SW480 (cell line): Measurements from ENCODE around the gene PCDHGC5.

ENCODE experiments used
- DNase-seq: peaks from one replicate; pipeline ENCODE4 v3.0.0-alpha.2; 2016; ENCODE audit warnings: low spot score

The PCDHGC5 gene

DNA sequence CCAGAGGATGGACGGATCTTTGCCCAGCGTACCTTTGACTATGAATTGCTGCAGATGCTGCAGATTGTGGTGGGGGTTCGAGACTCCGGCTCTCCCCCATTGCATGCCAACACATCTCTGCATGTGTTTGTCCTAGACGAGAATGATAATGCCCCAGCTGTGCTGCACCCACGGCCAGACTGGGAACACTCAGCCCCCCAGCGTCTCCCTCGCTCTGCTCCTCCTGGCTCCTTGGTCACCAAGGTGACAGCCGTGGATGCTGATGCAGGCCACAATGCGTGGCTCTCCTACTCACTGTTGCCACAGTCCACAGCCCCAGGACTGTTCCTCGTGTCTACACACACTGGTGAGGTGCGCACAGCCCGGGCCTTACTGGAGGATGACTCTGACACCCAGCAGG is 1.9 kb downstream of the PCDHGC5 start:
- no peak for DNase-seq

DNA sequence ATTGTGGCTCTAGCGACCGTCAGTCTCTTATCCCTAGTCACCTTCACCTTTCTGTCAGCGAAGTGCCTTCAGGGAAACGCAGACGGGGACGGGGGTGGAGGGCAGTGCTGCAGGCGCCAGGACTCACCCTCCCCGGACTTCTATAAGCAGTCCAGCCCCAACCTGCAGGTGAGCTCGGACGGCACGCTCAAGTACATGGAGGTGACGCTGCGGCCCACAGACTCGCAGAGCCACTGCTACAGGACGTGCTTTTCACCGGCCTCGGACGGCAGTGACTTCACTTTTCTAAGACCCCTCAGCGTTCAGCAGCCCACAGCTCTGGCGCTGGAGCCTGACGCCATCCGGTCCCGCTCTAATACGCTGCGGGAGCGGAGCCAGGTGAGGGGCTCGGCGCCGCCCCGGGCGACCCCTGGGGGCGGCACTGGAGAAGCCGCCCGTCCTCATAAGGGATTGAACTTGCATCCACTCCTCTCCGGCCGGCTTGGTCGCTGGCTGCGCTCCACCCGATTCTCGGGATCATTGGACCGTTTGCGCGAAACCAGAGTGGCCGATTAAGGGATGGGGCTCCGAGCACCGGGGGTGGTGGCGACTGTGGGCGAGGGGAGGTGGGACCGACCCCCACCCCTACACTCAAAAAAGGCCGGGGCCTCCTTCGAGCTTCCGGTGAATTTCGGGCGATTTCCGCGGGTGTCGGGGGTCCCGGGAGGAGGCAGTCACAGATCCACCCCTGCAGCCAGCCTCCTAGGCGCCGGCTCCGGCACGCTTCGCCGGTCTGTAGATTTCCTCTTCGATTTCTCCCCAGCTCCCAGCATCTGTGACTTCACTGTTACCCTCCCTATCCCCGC is 2.7 kb downstream of the PCDHGC5 start:
- no peak for DNase-seq

DNA sequence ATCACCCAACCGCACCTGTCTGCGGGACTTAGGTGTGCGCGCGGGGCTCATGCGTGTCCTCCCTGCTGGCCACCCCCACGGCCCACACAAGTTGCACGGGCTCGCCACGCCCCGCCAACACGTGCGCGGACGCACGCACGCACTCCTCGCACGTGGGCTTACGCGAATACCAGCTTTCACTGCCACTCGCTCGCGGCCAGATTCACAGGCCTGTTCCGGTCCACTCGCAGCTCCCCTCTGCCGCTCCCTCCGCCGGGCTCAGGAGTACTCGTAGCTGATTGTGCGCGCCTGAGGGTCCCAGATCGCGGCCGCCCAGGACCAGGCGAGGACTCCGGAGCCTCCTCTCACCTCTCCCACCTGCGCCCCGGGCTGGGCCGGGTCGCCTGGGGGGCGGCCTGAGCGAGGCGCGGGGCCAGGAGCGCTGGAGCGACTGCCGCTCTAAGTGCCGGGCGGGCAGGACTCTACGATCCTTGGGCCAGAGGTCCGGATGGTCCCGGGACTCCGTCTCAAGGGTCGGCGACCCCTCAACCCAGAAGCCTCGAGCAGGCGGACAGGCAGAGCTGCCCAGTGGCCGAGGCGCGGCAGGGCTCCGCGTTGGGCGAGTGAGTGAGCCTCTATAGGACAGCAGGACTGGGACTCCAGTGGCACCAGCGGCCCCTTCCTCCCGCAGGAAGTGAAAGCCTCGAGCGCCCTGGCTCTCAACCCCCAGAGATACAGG is 3.4 kb downstream of the PCDHGC5 start:
- no peak for DNase-seq

DNA sequence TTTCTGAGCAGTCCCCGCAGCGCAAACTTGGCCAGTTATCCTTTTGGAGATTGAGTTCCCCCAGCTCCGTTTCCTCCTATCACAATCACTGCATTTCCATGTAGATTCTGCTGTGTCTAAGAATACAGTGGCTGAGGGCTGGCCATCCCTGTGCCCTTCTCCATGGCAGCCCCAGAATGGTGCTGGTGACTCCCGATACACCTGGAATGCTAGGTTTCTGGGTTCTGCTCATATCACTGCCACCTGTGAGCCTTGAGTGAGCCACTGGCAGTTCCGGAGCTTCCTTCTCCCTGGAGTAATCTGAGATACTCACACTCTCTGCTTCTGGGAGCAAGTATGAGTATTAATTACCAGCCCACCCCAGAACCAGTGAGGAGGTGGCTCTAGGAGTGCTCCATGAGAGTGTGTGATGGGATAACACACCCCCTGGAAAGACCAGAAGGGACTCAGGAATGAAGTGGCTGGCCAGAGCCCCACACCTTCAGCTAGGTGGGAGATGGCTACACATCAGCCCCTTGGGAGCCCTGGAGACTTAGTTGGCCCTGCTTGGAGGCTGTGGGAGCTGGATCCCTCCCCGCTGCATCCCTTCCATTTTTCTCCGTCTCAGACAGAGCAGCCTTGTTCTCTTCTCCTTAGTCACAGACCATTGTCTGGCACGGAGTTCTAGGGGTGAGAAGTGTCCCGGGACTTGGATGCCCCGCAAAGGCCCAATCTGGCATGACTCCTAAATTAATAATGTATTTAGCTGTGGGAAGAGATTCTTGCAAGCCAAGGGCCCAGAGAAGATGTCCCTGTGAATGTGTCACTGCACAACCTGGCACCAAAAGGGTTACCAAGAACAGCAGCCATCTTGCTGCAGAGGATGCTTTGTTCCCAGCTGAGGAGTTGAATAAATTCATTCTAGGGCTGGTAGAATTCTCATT is 4.9 kb downstream of the PCDHGC5 start:
- no peak for DNase-seq

DNA sequence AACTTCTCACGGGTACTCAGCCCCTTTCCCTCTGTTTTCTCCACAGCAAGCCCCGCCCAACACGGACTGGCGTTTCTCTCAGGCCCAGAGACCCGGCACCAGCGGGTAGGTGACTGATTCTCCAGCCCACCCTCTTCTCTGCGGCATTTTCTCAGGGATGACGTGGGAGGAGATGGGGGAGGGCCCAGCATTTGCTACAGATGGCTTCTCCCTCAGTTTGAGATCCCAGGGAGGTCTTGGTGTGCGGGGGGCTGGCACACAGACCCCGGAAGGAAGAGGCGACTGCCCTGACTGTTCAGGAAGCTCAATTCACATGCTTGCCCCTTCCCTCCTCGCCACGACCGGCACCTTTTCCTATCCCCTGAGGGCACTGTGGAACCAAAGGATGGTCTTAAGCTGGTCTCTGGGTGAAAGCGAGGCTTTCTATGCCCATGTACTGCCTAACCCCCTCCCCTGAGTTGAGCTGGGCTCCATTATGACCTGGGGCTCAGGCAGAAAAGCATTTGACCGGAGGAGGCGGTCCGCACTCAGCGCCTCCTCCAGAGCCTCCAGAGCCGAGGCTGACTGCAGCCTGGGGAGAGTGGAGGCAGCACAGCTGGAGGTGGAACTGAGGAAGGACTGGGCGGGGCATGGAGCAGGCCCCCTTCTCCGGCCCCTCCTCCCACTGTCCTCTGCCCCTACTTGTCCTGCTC is 6.0 kb downstream of the PCDHGC5 start:
- no peak for DNase-seq

DNA sequence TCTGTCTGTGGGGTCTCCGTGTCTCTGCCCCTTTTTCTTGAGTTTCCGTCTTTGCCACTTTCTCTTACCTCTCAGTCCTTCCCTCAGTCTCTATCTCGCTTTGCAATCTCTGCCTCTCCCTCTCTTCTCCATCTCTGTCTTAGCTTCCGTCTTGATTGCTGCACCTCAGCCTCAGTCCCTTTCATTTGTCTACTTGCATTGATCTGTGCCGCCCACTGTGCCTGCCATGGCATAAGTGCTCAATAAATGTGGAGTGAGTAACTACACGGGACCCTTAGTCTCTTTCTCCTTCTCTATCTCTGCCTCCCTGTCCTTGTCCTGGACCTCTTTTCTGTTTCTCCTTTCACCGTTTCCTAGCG is 6.6 kb downstream of the PCDHGC5 start:
- no peak for DNase-seq

DNA sequence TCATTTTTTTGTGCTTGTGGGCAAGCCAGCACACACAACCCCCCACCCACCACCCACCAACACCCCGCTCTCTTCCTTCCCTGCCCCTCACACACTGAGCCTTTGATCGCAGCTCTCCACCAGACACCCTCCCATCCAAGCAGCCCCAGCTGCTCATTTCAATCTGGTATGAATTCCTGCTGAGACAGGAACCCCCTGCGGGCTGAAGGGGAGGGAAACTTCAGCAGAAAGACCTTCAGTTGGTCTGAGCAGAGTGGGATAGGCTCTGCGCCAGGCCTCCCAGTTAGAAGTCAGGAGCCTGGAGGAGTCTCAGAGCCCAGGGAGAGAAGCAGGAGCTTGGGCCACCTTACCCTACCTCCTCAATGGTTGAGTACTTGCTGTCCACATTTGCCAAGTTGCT is 7.2 kb downstream of the PCDHGC5 start:
- no peak for DNase-seq

DNA sequence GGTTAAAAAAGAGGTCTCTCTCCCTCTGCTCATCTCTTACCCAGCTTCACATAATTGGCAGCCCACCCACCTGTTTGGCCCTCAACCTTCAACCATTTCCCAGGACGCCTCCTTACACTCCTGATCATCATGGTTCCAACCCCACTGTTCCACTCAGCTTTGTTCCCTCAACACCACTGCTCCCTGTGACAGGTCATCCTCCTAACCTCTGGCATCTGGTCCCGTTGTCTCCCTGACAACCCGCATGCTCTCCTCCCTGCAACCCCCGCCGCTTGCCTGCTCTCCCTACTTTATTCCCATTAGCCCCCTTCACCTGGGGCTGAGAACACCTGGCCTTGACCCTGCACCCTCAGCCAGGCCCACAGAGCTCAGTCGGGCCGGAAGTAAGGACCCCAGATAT is 12.9 kb downstream of the PCDHGC5 start:
- DNase-seq: no peak

DNA sequence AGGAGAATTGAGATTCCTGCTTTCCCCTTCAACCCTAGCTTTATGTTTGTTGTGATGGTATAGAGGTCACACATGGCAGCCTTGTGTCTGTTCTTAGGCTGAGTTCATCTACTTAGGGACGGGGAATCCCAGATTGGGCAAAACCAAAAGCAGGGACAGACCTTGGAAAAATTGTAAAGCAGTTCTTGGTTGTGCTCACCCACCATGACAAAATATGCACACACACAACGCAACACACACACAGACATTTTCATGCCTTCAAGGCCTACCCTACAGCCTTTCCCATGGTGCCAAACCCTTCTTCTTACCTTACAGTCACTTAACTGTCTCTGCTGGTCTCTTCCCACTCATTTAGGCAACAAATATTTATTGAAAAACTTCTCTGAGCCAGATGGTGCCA is 14.8 kb downstream of the PCDHGC5 start:
- no peak for DNase-seq

DNA sequence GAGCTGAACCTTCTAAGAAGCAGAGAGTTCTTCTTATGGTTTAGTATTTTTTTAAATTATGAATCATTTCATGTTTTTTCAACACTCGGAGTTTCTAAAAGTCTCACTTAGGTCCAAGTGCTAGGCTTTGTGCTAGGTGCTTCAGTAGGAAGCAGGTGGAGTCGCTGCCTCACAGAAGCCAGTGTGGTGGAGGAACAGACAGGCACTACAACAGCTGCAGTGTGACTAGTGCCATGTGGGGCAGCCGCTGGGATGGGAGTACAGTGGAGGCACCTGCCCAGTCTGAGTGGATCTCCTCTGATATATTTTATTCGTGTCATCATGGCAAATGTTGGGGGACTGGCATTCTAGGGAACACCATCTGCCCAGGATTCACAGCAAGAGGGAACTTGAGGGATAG is 15.3 kb downstream of the PCDHGC5 start:
- DNase-seq: no peak

DNA sequence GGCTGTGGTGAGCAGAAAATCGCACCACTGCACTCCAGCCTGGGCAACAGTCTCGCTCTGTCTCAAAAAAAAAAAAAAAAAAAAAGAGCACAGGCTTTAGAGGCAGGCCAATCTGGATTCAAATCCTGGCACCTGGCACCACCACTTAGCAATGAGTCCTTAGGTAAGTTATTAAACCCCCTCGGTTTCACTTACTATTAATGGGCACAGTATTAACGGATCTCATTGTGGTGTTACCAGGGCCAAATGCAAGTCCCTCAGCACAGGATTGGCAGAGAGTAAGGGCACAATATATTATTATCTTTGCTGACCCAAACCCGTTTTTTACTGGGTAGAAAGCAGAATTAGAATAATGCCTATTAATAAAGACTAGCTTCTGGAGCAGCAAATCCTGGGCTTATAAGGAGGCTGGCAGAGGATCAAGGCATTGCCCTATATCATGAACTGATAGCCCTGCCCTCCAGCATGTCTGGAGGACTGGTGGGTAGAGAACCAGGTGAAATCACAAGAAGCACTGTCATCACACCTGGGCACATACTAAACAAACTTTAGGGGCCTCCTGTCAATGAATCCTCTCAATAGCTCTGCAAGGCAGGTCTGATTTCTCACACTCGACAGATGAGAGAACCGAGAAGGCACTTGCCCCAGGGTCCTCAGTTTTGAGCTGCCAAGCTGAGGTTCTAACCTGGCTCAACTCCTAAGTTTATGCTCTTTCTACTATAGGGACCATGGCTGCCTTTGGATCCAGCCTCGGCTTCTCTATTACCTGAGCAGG is 17.7 kb downstream of the PCDHGC5 start:
- DNase-seq: no peak

DNA sequence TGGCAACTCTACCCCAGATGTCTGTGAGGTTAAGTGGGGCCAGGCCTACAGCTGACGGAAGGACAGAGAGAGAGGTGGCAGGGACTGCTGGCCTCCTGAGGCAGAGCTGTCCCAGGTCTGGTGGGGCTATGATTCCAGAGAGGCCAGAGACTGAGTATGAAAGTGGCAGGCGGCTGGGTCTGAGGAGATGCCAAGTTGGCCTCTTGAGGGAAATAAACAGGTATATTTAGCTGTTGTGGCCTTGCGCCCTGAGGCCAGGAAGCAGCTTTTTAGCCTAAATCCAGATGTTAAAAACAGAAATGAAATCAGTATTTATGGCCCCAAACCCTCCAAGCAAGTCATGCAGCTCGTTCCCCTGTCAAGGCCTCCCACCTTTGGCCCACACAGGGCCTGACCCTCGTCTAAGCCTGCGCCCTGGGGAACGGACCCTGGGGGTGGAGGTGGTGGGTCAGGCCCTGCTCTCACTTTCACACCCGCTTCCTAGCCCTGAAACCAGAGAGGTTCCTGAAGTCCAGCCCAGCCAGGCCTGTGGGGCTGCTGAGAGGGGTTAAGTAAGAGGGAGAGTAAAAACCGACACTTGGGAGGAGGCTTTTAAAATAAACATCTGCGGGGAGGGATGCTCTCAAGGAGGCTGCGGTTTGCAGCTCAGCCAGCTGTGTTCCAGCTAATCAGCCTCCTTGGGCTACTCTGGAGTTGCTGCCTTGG is 18.7 kb downstream of the PCDHGC5 start:
- DNase-seq: no peak

DNA sequence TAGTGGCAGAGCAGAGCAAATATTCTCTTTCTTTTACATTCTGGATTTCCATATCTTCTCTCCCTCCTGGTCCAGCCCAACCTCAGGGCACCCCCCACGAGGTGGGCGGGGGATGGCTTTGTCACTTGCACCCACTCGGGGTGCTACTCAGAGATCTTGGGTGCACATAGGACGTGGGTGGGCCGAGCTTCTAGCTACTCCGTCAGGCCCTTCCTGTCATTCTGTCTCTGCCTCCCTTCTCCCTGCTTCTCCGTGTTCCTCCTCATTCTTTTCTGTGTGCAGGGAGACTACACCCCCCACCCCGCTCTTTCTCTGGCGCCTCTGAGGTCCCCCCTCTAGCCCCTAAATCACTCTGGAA is 19.5 kb downstream of the PCDHGC5 start:
- DNase-seq: peak; percentile 48

DNA sequence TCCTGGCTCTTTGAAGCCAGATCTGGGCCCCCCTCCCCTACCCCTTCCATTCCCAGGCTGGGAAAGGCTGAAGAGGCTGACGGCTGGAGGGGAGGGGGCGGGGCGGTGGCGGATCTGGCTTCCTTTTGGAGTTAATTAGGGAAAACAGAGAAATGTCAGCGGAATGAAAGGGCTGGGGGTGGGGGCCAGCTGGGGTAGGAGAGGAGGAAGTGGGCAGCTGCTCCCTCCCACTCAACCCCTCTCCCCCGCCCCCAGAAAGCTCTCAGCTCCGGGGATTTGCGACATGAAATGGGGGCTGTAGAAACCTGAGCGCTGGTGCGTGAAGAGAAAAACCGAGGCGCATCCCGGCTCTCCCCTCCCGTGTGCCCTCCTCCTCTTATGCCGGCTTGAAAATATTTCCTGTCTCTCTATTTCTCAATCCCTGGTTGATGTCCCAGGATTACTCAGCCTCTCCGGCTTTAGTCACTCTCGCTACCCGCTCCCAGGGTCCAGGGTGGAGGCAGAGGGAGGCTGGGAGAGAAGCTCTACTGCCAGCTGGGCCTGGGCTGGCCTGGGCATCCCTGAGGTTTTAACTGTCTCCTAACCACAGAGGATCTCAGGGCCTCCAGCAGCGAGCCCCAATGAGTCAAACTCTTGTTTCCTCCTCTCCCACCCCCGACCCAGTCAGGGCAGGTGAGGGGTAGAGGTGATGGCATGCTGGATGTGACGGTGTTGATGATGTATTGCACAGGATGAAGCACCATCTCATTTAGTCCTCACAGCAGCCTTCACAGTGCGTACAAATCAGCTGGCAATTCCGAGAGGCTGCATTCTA is 20.1 kb downstream of the PCDHGC5 start:
- peak; percentile 84 for DNase-seq

DNA sequence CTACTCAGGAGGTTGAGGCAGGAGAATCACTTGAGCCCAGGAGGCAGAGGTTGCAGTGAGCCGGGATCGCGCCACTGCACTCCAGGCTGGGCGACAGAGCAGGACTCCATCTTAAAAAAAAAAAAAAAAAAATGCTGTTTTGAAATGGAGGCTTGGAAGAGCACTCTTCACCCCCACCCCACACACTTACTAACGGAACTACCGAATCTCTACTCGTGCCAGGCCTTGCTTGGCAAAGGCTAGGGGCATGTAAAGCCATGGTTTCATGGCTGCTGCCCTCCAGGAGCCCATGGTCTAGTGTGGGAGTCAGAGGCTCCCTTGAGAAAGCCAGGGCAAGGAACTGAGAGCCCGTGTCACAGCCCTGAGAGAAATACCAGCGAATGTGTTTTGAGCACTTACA is 21.3 kb downstream of the PCDHGC5 start:
- DNase-seq: no peak

DNA sequence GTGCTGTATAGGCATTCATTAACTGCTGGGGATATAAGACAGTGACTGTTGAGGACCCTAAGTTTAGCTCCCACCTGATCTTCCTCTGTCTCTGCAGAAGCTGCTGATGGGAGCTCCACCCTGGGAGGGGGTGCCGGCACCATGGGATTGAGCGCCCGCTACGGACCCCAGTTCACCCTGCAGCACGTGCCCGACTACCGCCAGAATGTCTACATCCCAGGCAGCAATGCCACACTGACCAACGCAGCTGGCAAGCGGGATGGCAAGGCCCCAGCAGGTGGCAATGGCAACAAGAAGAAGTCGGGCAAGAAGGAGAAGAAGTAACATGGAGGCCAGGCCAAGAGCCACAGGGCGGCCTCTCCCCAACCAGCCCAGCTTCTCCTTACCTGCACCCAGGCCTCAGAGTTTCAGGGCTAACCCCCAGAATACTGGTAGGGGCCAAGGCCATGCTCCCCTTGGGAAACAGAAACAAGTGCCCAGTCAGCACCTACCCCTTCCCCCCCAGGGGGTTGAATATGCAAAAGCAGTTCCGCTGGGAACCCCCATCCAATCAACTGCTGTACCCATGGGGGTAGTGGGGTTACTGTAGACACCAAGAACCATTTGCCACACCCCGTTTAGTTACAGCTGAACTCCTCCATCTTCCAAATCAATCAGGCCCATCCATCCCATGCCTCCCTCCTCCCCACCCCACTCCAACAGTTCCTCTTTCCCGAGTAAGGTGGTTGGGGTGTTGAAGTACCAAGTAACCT is 22.1 kb downstream of the PCDHGC5 start:
- no peak for DNase-seq

DNA sequence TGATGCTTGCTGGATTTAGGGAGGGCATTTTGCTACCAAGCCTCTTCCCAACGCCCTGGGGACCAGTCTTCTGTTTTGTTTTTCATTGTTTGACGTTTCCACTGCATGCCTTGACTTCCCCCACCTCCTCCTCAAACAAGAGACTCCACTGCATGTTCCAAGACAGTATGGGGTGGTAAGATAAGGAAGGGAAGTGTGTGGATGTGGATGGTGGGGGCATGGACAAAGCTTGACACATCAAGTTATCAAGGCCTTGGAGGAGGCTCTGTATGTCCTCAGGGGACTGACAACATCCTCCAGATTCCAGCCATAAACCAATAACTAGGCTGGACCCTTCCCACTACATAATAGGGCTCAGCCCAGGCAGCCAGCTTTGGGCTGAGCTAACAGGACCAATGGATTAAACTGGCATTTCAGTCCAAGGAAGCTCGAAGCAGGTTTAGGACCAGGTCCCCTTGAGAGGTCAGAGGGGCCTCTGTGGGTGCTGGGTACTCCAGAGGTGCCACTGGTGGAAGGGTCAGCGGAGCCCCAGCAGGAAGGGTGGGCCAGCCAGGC is 23.0 kb downstream of the PCDHGC5 start:
- no peak for DNase-seq

DNA sequence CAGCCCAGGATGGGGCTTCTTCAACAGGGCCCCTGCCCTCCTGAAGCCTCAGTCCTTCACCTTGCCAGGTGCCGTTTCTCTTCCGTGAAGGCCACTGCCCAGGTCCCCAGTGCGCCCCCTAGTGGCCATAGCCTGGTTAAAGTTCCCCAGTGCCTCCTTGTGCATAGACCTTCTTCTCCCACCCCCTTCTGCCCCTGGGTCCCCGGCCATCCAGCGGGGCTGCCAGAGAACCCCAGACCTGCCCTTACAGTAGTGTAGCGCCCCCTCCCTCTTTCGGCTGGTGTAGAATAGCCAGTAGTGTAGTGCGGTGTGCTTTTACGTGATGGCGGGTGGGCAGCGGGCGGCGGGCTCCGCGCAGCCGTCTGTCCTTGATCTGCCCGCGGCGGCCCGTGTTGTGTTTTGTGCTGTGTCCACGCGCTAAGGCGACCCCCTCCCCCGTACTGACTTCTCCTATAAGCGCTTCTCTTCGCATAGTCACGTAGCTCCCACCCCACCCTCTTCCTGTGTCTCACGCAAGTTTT is 23.6 kb downstream of the PCDHGC5 start:
- DNase-seq: peak; percentile 31
